HepG2 (cell line): ENCODE data around the gene BIN1. TPM values are rescaled to one million over a fixed set of nuclear protein-coding genes. Genes with fewer than 3 reads are reported as not detected.

Experiments
- ATAC-seq: fragments of 200-7000 bp; cut with Tn5 transposase; 3 replicates; pipeline ENCODE4 v1.9.1; 2020; ENCODE audit warnings: mild to moderate bottlenecking, moderate library complexity
- BruUV-seq: library from RNA; stranded (reverse); fragments of 400-500 nt; replicated peaks from 2 replicates; lab custom pipeline; 2021; lab: Mats Ljungman, UMichigan
- CTCF ChIA-PET: fragments of 300-600 bp; formaldehyde crosslinking; extraction: SDS; loops from one replicate; lab custom pipeline; 2021; ENCODE audit warnings: low total read pairs, inconsistent platforms, low intra/inter-chr PET ratio; lab: Yijun Ruan, JAX
- POLR2A ChIA-PET: fragments of 350-600 bp; sonication (Branson Sonifier 250); formaldehyde crosslinking; loops from one replicate; lab custom pipeline; 2020; ENCODE audit warnings: antibody characterized with exemption, inconsistent platforms; lab: Yijun Ruan, JAX
- DNase-seq: peaks from one replicate; pipeline ENCODE4 v3.0.0-alpha.2; 2015; ENCODE audit warnings: low spot score
- FAIRE-seq: peaks from 3 replicates; lab custom pipeline; 2011; peaks lifted over from hg19 to GRCh38; lab: Jason Lieb, UNC
- H2AFZ ChIP-seq: one replicate; pipeline ENCODE4 v1.6.1; 2011; ENCODE audit warnings: low read length, inconsistent platforms
- H3K27ac ChIP-seq: fragments of 300-600 bp; 3 replicates; pipeline ENCODE4 v1.8.0; 2011; ENCODE audit warnings: mixed run types, mild to moderate bottlenecking, mixed read lengths, low read length, inconsistent platforms; ENCODE audit not compliant: insufficient read depth; ENCODE audit errors: extremely low read length
- H3K27me3 ChIP-seq, 2 experiments: fragments of 200-600 bp in 1 of 2; 2 replicates in 1 of 2; 3 replicates in 1 of 2; pipeline versions ENCODE4 v1.6.0 to v1.8.0; 2011; ENCODE audit warnings: low read length in 2 of 2, mild to moderate bottlenecking in 2 of 2, moderate library complexity in 2 of 2, inconsistent platforms in 1 of 2; ENCODE audit not compliant: insufficient read depth in 2 of 2, control insufficient read depth in 1 of 2
- H3K36me3 ChIP-seq, 2 experiments: fragments of 200-600 bp in 1 of 2; replicated peaks in 1 of 2; 2 replicates in 1 of 2; 3 replicates in 1 of 2; pipeline versions ENCODE4 v1.5.1 to v1.8.0; 2011; ENCODE audit warnings: low read length in 2 of 2, inconsistent platforms in 1 of 2; ENCODE audit not compliant: insufficient read depth in 2 of 2, control insufficient read depth in 1 of 2
- H3K4me1 ChIP-seq: 2 replicates; pipeline ENCODE4 v1.5.1; 2012; ENCODE audit warnings: low read length, inconsistent platforms; ENCODE audit not compliant: insufficient read depth
- H3K4me2 ChIP-seq: 2 replicates; pipeline ENCODE4 v1.6.0; 2011; ENCODE audit warnings: low read depth, low read length, inconsistent platforms
- H3K4me3 ChIP-seq, 3 experiments: fragments of 200-600 bp in 1 of 3; sonication (generic), shearing (Covaris generic) in 1 of 3; replicated peaks in 1 of 3; 2 replicates each; pipeline ENCODE4 v1.5.1; 2011 to 2016; ENCODE audit warnings: low read length in 3 of 3, inconsistent platforms in 2 of 3, low read depth in 2 of 3, mild to moderate bottlenecking in 2 of 3, control low read depth in 1 of 3, mixed read lengths in 1 of 3; ENCODE audit not compliant: insufficient read depth in 1 of 3
- H3K79me2 ChIP-seq: one replicate; pipeline ENCODE4 v1.6.1; 2011; ENCODE audit warnings: low read length, inconsistent platforms; ENCODE audit not compliant: insufficient read depth
- H3K9ac ChIP-seq: 2 replicates; pipeline ENCODE4 v1.6.0; 2011; ENCODE audit warnings: mild to moderate bottlenecking, low read depth, low read length, inconsistent platforms; ENCODE audit not compliant: insufficient read depth
- H3K9me3 ChIP-seq: 2 replicates; pipeline ENCODE4 v1.5.1; 2012; ENCODE audit warnings: mild to moderate bottlenecking, low read length
- H4K20me1 ChIP-seq: 2 replicates; pipeline ENCODE4 v1.6.0; 2011; ENCODE audit warnings: inconsistent platforms, mild to moderate bottlenecking, low read length, moderate library complexity; ENCODE audit not compliant: insufficient read depth
- CENPX ChIP-seq: sonication (generic); formaldehyde crosslinking; IDR thresholded peaks from 2 replicates; pipeline ENCODE4 v1.9.0; 2021; ENCODE audit warnings: mild to moderate bottlenecking, missing genetic modification reagents, moderate library complexity
- CHD2 ChIP-seq: IDR thresholded peaks from 2 replicates; pipeline ENCODE4 v1.6.1; 2011; ENCODE audit warnings: low read depth, low read length, improper control_type of control experiment
- DR1 ChIP-seq: sonication (generic); formaldehyde crosslinking; IDR thresholded peaks from 2 replicates; pipeline ENCODE4 v1.8.0; 2021; ENCODE audit warnings: mild to moderate bottlenecking, missing genetic modification reagents, inconsistent platforms
- FOSL1 ChIP-seq: sonication (generic); formaldehyde crosslinking; IDR thresholded peaks from 2 replicates; pipeline ENCODE4 v1.9.0; 2021; ENCODE audit warnings: missing genetic modification reagents, borderline replicate concordance
- GZF1 ChIP-seq: sonication (generic); formaldehyde crosslinking; IDR thresholded peaks from 2 replicates; pipeline ENCODE4 v1.5.1; 2020; ENCODE audit warnings: mild to moderate bottlenecking, missing genetic modification reagents
- NR2F6 ChIP-seq, 2 experiments: IDR thresholded peaks; 2 replicates each; pipeline ENCODE4 v1.6.1; 2016; ENCODE audit warnings: antibody characterized with exemption in 1 of 2, mild to moderate bottlenecking in 1 of 2
- SALL1 ChIP-seq: sonication (generic); formaldehyde crosslinking; IDR thresholded peaks from 2 replicates; pipeline ENCODE4 v1.8.0; 2022; ENCODE audit warnings: mild to moderate bottlenecking, missing genetic modification reagents
- THYN1 ChIP-seq: sonication (generic); formaldehyde crosslinking; IDR thresholded peaks from 2 replicates; pipeline ENCODE4 v1.8.1; 2023; ENCODE audit warnings: low read depth, mild to moderate bottlenecking, moderate library complexity, missing genetic modification reagents, borderline replicate concordance
- ZNF34 ChIP-seq: sonication (generic); formaldehyde crosslinking; IDR thresholded peaks from 2 replicates; pipeline ENCODE4 v1.4.0; 2020; ENCODE audit warnings: mild to moderate bottlenecking, missing genetic modification reagents, borderline replicate concordance
- ZNF776 ChIP-seq: sonication (generic); formaldehyde crosslinking; IDR thresholded peaks from 2 replicates; pipeline ENCODE4 v1.4.0; 2020; ENCODE audit warnings: mild to moderate bottlenecking, missing genetic modification reagents
- WGBS: methylation state at CpG from one replicate; pipeline ENCODE4 v1.1.6; 2017; ENCODE audit warnings: low lambda C conversion rate; 5-methylcytosine and 5-hydroxymethylcytosine counted together
- in situ Hi-C: cut with HindIII; loops from 2 replicates; pipeline ENCODE4 v1.10.0; 2017; ENCODE audit warnings: low pct_unique_long_range_greater_than_20kb; ENCODE audit not compliant: extremely low pct_ligation_motif_present
- intact Hi-C: fragments of 100-400 bp; cut with micrococcal nuclease; formaldehyde crosslinking; loops from one replicate; pipeline ENCODE4 v1.10.0; 2022; ENCODE audit not compliant: unreplicated experiment
- polyA plus RNA-seq, 8 experiments: library from polyadenylated mRNA; depleted of rRNA in 3 of 8; stranded (reverse) in 7 of 8; unstranded in 1 of 8; fragments of >200 nt; fragmentation: Illumina TruSeq in 4 of 8; extraction: Trizol in 4 of 8; gene quantifications; 2 replicates each; pipeline versions ENCODE4 v1.2.1 to v1.2.3, GENCODE V29; 2011 to 2016; ENCODE audit warnings: low read depth in 4 of 8, missing spikeins in 1 of 8, mixed read lengths in 1 of 8; ENCODE audit not compliant: insufficient read depth in 1 of 8
- total RNA-seq, 5 experiments: library from RNA; depleted of rRNA; stranded (reverse); fragments of >200 nt; fragmentation: Illumina TruSeq; extraction: Trizol; gene quantifications; 2 replicates each; pipeline ENCODE4 v1.2.3, GENCODE V29; 2016; ENCODE audit warnings: low read depth in 1 of 5
- TF ChIP-seq, protein P1 (sequence below): sonication (generic); formaldehyde crosslinking; IDR thresholded peaks from 2 replicates; pipeline ENCODE4 v1.5.0; 2020; ENCODE audit warnings: mild to moderate bottlenecking, missing genetic modification reagents

Gene BIN1
- total and polyA plus RNA-seq, 2 of the 13 experiments (the other 11 are each of a cell fraction or from before 2014, with no cell fraction given), result 0.93 to 1.2 TPM

DNA sequence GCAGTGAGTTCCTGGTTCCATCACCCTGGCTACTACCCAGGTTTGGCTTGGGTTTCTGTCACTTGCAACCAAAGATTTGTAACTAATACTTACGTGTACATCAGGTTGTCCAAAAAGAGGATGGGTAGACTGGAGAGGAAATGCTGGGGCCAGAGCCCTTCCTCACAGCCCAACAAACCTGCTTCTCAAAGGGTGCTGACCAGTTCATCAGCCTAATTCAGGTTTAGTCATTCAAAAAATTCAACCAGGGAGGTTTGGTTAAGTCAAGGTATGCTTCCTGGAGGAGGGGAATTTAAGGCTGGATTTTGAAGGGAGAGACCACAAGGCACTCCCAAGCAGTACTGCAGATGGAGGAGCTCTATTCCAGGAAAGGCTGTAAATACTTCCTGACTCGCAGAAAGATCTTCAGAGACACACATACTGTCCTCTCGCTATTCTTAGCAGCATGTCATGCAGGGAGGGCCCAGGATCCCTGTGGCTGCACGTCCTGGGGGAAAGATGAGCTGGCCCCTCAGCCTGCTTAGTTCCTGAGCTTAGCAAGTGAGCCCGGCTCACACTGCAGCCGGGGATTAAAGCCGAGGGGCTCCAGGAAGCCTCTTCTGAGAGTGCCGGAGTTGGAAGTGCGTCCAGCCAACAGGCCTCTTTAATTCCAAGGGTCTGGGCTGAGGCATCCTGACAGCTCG, 40.0 kb upstream of the BIN1 start:
- Histone ChIP-seq H3K27ac (no peak overlapping the region), H3K36me3 (no peaks in the 10 kb centered on the region), H3K9ac (no peak overlapping the region), H3K9me3 (peaks cover 9% of the 10 kb centered on the region), H4K20me1 (no peaks in the 10 kb centered on the region), H3K27me3 (peaks cover 1 to 8% of the 10 kb centered on the region in 2 experiments; a peak in 1 of 5 replicates), H3K4me1 (no peaks in the 10 kb centered on the region), H2AFZ (no peak overlapping the region), H3K4me3 (no peak overlapping the region), H3K4me2 (no peak overlapping the region), H3K79me2 (no peaks in the 10 kb centered on the region)
- no TSS peak for BruUV-seq
- ATAC-seq (no peak; the same call in 2 of the 3 replicates), FAIRE-seq (no peak), DNase-seq (no peak)
- no peak for TF ChIP-seq THYN1 (CRISPR knock-in tag)
- TF ChIP-seq GZF1 (CRISPR knock-in tag), result no peak
- TF ChIP-seq NR2F6 (IDR thresholded peaks at IDR 0.05), result no peak
- no peak for TF ChIP-seq NR2F6 (CRISPR knock-in tag; IDR thresholded peaks at IDR 0.05)
- no peak for TF ChIP-seq ZNF34 (CRISPR knock-in tag)
- TF ChIP-seq CHD2, result no peak
- no peak for TF ChIP-seq CENPX (CRISPR knock-in tag)
- TF ChIP-seq, protein P1, sequence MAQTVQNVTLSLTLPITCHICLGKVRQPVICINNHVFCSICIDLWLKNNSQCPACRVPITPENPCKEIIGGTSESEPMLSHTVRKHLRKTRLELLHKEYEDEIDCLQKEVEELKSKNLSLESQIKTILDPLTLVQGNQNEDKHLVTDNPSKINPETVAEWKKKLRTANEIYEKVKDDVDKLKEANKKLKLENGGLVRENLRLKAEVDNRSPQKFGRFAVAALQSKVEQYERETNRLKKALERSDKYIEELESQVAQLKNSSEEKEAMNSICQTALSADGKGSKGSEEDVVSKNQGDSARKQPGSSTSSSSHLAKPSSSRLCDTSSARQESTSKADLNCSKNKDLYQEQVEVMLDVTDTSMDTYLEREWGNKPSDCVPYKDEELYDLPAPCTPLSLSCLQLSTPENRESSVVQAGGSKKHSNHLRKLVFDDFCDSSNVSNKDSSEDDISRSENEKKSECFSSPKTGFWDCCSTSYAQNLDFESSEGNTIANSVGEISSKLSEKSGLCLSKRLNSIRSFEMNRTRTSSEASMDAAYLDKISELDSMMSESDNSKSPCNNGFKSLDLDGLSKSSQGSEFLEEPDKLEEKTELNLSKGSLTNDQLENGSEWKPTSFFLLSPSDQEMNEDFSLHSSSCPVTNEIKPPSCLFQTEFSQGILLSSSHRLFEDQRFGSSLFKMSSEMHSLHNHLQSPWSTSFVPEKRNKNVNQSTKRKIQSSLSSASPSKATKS, result no peak
- no peak for TF ChIP-seq DR1 (CRISPR knock-in tag)
- TF ChIP-seq SALL1 (CRISPR knock-in tag), result no peak
- TF ChIP-seq ZNF776 (CRISPR knock-in tag), result no peak
- TF ChIP-seq FOSL1 (CRISPR knock-in tag), result no peak
- intact Hi-C loops (no loop called here), in situ Hi-C loops (no loop called here)
- 34% methylated on average over 6 of the region's 10 CpGs for WGBS
- POLR2A ChIA-PET, result no interaction called here
- CTCF ChIA-PET, result no interaction called here
